Neural cell (in vitro differentiated cells): ENCODE results near the gene PNPLA5. TPM values are rescaled to one million over a fixed set of nuclear protein-coding genes. Genes with fewer than 3 reads are reported as not detected.

ENCODE experiments used
- H2AFZ ChIP-seq: fragments of 200-600, 300-800 bp; sonication (generic), shearing (Covaris generic); 2 replicates; pipeline ENCODE4 v1.6.0; 2014; ENCODE audit warnings: low read depth, mild to moderate bottlenecking, antibody characterized with exemption, low read length, moderate library complexity
- H3F3A ChIP-seq: fragments of 200-600 bp; shearing (Covaris generic); 2 replicates; pipeline ENCODE4 v1.6.1; 2016; ENCODE audit warnings: mild to moderate bottlenecking, moderate library complexity, mixed read lengths, antibody characterized with exemption, low read length; ENCODE audit not compliant: insufficient read depth, poor library complexity, severe bottlenecking
- H3K27ac ChIP-seq: fragments of 200-600, 300-800 bp; sonication (generic), shearing (Covaris generic); 2 replicates; pipeline ENCODE4 v1.5.1; 2014; ENCODE audit warnings: mild to moderate bottlenecking, low read length, moderate library complexity
- H3K27me3 ChIP-seq: fragments of 300-800, 200-600 bp; sonication (generic), shearing (Covaris generic); 2 replicates; pipeline ENCODE4 v1.6.0; 2014; ENCODE audit warnings: mild to moderate bottlenecking, low read depth, low read length, moderate library complexity; ENCODE audit not compliant: insufficient read depth
- H3K36me3 ChIP-seq: fragments of 300-800, 200-600 bp; sonication (generic), shearing (Covaris generic); 2 replicates; pipeline ENCODE4 v1.5.1; 2014; ENCODE audit warnings: mild to moderate bottlenecking, antibody characterized with exemption, low read length, moderate library complexity; ENCODE audit not compliant: insufficient read depth
- H3K4me2 ChIP-seq: fragments of 300-800, 200-600 bp; sonication (generic), shearing (Covaris generic); 2 replicates; pipeline ENCODE4 v1.6.0; 2014; ENCODE audit warnings: mild to moderate bottlenecking, low read length
- H3K4me3 ChIP-seq: fragments of 300-800, 200-600 bp; sonication (generic), shearing (Covaris generic); 2 replicates; pipeline ENCODE4 v1.5.1; 2014; ENCODE audit warnings: mild to moderate bottlenecking, low read length, moderate library complexity
- H3K79me2 ChIP-seq: fragments of 200-600 bp; shearing (Covaris generic); replicated peaks from 2 replicates; pipeline ENCODE4 v1.6.0; 2014; ENCODE audit warnings: mild to moderate bottlenecking, low read length, moderate library complexity; ENCODE audit not compliant: insufficient read depth
- H3K9ac ChIP-seq: fragments of 300-800, 200-600 bp; sonication (generic), shearing (Covaris generic); 2 replicates; pipeline ENCODE4 v1.6.1; 2016; ENCODE audit warnings: mild to moderate bottlenecking, low read length, mixed read lengths
- H3K9me2 ChIP-seq: fragments of 200-600 bp; shearing (Covaris generic); 2 replicates; pipeline ENCODE4 v1.6.1; 2016; ENCODE audit warnings: mild to moderate bottlenecking, low read length, mixed read lengths; ENCODE audit not compliant: insufficient read depth
- H3K9me3 ChIP-seq: fragments of 200-600, 300-800 bp; sonication (generic), shearing (Covaris generic); 2 replicates; pipeline ENCODE4 v1.6.1; 2016; ENCODE audit warnings: mild to moderate bottlenecking, mixed run types, low read length, moderate library complexity, mixed read lengths
- H4K20me1 ChIP-seq: fragments of 200-600 bp; shearing (Covaris generic); 2 replicates; pipeline ENCODE4 v1.6.1; 2016; ENCODE audit warnings: mild to moderate bottlenecking, mixed run types; ENCODE audit not compliant: insufficient read depth
- EP300 ChIP-seq: fragments of 450-650 bp; conservative IDR thresholded peaks from 2 replicates; pipeline ENCODE4 v1.6.1; 2014; ENCODE audit warnings: antibody characterized with exemption, mild to moderate bottlenecking, moderate library complexity; ENCODE audit not compliant: poor library complexity, severe bottlenecking
- EZH2 ChIP-seq: fragments of 200-600, 300-800 bp; shearing (Covaris generic), sonication (generic); IDR thresholded peaks from 2 replicates; pipeline ENCODE4 v1.6.1; 2014; ENCODE audit warnings: antibody characterized with exemption, low read length, borderline replicate concordance, mild to moderate bottlenecking; ENCODE audit not compliant: insufficient read depth, poor library complexity, severe bottlenecking
- MXI1 ChIP-seq: fragments of 450-650 bp; conservative IDR thresholded peaks from 2 replicates; pipeline ENCODE4 v1.6.1; 2014; ENCODE audit warnings: antibody characterized with exemption, mild to moderate bottlenecking; ENCODE audit not compliant: poor library complexity, severe bottlenecking
- POLR2AphosphoS5 ChIP-seq: IDR thresholded peaks from 2 replicates; pipeline ENCODE4 v1.6.1; 2012
- RAD21 ChIP-seq: fragments of 450-650 bp; conservative IDR thresholded peaks from 2 replicates; pipeline ENCODE4 v1.6.1; 2014; ENCODE audit warnings: antibody characterized with exemption, mild to moderate bottlenecking, moderate library complexity
- SMC3 ChIP-seq: fragments of 450-650 bp; conservative IDR thresholded peaks from 2 replicates; pipeline ENCODE4 v1.6.1; 2014; ENCODE audit warnings: antibody characterized with exemption, mild to moderate bottlenecking, moderate library complexity; ENCODE audit not compliant: poor library complexity
- TAF1 ChIP-seq: IDR thresholded peaks from 2 replicates; pipeline ENCODE4 v1.6.1; 2012; ENCODE audit warnings: low read depth
- polyA plus RNA-seq: library from polyadenylated mRNA; depleted of rRNA; stranded (reverse); fragments of >200 nt; gene quantifications from 2 replicates; pipeline ENCODE4 v1.2.3, GENCODE V29; 2014
- TF ChIP-seq, protein P1 (sequence below): IDR thresholded peaks from 2 replicates; pipeline ENCODE4 v1.6.1; 2012; ENCODE audit warnings: borderline replicate concordance
- TF ChIP-seq, protein P2 (sequence below): fragments of 450-650 bp; IDR thresholded peaks from 2 replicates; pipeline ENCODE4 v1.5.1; 2014; ENCODE audit warnings: antibody characterized with exemption, mild to moderate bottlenecking, moderate library complexity; ENCODE audit not compliant: poor library complexity, severe bottlenecking

The PNPLA5 gene
- polyA plus RNA-seq, 1 donor from 2014 or later: not detected

- no peak for TF ChIP-seq TAF1
Measured at GRCh38 chr22:43830931-43831560, 60.8 kb downstream of the PNPLA5 start (continued).

DNA sequence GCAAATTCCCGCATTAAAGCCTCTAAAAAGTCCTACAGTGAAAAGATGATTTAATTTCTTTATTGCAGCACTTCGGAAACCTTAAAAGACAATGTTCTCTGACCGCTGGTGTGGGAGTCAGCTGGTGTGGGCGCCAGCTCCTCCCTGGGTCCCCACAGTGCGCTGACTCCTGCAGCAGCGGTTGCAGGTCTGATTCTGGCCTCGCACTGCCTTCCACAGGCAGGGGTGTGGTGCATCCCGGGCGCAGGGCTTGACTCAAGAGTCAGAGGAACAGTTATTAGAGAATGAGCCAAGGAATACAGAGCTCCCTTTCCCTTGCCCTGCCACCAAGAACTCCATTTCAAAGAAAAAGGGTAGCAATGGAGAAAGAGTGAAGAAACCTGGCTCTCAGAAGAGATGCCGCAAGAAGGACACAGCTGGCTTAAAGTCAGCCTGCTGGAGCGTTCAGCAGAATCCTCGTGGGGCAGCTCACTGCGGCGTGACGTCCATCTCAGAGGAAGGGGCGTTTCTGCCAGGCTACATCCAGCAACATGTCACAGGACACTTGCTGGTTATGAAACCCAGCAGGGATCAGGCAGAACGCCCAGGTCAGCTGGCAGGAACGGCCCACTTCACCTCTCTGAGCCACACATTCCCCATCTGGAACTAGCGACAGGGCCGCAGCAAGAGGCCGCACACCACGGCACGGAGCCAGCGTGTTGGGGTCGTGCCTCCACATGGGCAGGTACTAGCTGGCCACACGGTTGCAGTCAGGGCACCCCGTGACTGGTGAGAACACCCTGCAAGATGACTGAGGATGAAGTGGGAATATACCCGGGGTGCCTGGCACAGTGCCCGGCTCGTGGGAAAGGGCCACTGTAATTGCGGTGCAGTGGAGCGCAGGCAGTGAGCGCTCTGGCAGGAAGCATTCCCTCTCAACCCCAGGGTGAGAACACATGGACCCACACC, 61.6 kb downstream of the PNPLA5 start:
- Histone ChIP-seq H3K9ac (no peak overlapping the region), H3F3A (no peaks in the 10 kb centered on the region), H3K27ac (no peak overlapping the region), H3K4me2 (no peak overlapping the region), H2AFZ (no peak overlapping the region), H3K4me3 (no peak overlapping the region), H4K20me1 (no peaks in the 10 kb centered on the region), H3K9me2 (no peaks in the 10 kb centered on the region), H3K27me3 (no peaks in the 10 kb centered on the region), H3K79me2 (no peaks in the 10 kb centered on the region), H3K9me3 (no peaks in the 10 kb centered on the region), H3K36me3 (no peaks in the 10 kb centered on the region)
- TF ChIP-seq TAF1 (no peak), SMC3 (no peak), EP300 (no peak), MXI1 (no peak), EZH2 (no peak), RAD21 (no peak), POLR2AphosphoS5 (no peak)
- TF ChIP-seq, protein P1, sequence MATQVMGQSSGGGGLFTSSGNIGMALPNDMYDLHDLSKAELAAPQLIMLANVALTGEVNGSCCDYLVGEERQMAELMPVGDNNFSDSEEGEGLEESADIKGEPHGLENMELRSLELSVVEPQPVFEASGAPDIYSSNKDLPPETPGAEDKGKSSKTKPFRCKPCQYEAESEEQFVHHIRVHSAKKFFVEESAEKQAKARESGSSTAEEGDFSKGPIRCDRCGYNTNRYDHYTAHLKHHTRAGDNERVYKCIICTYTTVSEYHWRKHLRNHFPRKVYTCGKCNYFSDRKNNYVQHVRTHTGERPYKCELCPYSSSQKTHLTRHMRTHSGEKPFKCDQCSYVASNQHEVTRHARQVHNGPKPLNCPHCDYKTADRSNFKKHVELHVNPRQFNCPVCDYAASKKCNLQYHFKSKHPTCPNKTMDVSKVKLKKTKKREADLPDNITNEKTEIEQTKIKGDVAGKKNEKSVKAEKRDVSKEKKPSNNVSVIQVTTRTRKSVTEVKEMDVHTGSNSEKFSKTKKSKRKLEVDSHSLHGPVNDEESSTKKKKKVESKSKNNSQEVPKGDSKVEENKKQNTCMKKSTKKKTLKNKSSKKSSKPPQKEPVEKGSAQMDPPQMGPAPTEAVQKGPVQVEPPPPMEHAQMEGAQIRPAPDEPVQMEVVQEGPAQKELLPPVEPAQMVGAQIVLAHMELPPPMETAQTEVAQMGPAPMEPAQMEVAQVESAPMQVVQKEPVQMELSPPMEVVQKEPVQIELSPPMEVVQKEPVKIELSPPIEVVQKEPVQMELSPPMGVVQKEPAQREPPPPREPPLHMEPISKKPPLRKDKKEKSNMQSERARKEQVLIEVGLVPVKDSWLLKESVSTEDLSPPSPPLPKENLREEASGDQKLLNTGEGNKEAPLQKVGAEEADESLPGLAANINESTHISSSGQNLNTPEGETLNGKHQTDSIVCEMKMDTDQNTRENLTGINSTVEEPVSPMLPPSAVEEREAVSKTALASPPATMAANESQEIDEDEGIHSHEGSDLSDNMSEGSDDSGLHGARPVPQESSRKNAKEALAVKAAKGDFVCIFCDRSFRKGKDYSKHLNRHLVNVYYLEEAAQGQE: no peak
- TF ChIP-seq, protein P2, sequence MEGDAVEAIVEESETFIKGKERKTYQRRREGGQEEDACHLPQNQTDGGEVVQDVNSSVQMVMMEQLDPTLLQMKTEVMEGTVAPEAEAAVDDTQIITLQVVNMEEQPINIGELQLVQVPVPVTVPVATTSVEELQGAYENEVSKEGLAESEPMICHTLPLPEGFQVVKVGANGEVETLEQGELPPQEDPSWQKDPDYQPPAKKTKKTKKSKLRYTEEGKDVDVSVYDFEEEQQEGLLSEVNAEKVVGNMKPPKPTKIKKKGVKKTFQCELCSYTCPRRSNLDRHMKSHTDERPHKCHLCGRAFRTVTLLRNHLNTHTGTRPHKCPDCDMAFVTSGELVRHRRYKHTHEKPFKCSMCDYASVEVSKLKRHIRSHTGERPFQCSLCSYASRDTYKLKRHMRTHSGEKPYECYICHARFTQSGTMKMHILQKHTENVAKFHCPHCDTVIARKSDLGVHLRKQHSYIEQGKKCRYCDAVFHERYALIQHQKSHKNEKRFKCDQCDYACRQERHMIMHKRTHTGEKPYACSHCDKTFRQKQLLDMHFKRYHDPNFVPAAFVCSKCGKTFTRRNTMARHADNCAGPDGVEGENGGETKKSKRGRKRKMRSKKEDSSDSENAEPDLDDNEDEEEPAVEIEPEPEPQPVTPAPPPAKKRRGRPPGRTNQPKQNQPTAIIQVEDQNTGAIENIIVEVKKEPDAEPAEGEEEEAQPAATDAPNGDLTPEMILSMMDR: no peak

Other genes starting within 250 kb of the PNPLA5 start
- 1.3 and 1.4 TPM in 2 replicates for gene EFCAB6, start 79.7 kb downstream of the PNPLA5 start, polyA plus RNA-seq
- 182 and 196 TPM in 2 replicates for gene SULT4A1, start 29.5 kb downstream of the PNPLA5 start, polyA plus RNA-seq
- 4.5 and 6.5 TPM in 2 replicates for gene PNPLA3, start 31.8 kb upstream of the PNPLA5 start, polyA plus RNA-seq
- 38.1 and 49.7 TPM in 2 replicates for gene SAMM50, start 63.4 kb upstream of the PNPLA5 start, polyA plus RNA-seq
- gene PARVB, start 132.3 kb upstream of the PNPLA5 start, polyA plus RNA-seq: 0.18 and 1.2 TPM in 2 replicates